HG03039 (cell line): Measurements from ENCODE around the gene ARHGEF11.

Source experiments
- ATAC-seq: cut with Tn5 transposase; IDR thresholded peaks from one replicate; pipeline ENCODE4 v1.9.1; 2021; ENCODE audit warnings: mild to moderate bottlenecking, moderate library complexity; ENCODE audit not compliant: unreplicated experiment

The ARHGEF11 gene

DNA sequence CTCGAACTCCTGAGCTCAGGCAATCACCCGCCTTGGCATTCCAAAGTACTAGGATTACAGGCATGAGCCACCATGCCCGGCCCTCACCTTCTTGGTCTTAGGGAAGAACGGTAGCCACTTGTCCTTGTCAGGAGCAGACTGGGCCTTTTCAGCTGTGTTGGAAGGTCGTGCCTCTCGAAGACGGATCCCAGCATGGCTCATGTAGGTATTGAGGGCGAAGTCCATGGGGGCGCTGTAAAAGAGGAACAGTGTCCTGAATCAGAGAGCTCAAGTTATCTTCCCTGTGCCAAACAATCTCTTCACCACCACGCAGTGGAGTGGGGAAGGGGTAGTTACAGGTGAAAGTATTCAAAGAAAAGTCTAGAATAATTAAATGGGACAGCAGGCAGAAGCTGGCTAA, 89.2 kb downstream of the ARHGEF11 start:
- no peak for ATAC-seq

- no peak for ATAC-seq
Observed at GRCh38 chr1:156953571-156953970, 92.0 kb downstream of the ARHGEF11 start.

DNA sequence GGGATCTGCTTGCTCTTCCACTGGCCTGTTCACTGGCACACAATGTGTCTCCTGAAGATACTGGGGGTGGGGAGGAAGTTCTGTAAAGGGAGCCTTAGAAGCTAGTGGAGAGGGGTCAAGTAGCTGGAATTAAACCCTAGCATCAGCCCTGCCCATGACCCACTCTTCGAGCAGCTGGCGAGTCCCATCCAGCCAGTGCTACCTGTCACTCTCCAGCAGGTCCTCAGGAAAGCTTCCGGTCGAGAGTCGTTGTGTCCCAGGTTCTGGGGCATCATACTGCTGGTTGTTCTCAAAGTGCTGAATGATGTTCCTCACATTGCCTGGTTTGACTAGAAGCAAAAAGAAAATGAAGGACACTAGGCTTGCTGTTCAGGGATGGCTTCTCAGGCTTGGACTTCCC, 94.2 kb downstream of the ARHGEF11 start:
- no peak for ATAC-seq

DNA sequence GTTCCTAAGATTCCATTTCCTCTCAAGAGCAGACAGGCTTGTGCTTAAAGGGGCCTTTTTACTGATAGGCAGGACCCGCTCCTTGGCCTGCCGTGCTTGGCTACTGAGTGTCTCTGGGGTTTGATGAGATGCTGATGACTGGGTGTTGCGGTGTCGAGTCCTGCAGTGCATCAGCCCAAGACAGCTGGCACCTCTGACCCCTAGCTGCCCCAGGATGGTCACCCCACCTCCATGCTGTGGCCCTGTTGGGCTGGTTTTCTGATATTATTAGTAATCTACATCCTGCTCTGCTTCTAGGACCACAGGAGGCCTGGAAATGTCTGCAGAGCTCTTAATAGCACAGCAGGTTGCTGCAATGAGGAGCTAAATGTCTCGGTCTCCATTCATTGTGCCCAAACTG, 96.4 kb downstream of the ARHGEF11 start:
- ATAC-seq, result no peak

GRCh38 chr1:156948708-156949107, 96.8 kb downstream of the ARHGEF11 start:
- ATAC-seq, result no peak

GRCh38 chr1:156947818-156948525, 97.6 kb downstream of the ARHGEF11 start:
- no peak for ATAC-seq

DNA sequence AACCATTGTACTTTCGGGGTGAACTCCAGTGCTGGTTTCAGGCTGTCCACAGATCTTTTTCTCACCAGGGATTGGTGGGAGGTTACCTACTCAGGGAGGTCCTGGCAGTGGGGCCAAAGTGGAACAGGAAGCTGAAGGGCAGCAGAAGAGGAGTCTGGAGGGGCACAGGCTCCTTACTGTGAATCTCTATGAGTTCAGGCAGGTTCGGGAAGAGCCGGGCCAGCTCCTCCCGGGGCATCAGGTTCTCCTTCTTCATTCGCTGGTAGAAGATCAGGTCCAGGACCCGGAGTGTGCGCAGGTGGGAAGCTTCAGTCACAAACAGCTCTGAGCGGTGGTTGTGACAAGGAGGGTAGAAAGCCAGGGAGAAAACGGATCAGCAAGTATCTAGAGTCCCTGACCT, 98.4 kb downstream of the ARHGEF11 start:
- no peak for ATAC-seq

DNA sequence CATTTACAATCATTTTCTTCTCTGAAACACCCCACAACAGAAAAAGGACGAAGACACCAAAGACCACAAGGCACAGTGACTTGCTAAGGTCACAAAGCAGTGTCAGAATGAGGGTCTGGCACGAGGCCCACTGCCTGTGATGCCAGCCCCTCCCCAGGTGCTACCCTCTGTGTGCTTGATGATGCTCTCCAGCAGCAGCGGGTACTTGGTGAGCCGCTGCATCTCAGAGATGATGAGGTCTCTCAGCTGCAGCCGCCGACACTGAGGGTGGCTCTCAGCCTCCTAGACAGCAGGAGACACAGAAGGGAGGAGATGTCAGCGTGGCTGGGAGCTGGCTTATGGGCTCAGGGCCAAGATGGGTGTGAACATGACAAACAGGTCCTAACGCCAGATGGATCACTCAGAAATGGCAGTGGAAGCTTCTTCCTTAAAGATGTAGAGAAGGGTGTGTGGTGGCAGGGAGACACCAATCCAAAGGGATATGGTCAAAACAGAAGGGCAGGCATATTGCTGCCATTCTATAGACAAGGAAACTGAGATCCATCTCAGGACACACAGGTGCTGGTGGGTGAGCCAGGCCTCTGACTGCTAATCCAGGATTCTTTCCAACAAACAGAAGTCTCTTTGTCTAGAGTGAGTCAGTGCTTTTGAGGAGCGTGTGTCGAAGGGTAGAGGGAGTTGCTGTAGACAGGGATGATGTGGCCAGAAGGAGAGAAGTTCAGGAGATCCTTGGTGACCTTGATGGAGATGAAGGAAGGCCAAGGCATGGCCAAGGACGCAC, 99.5 kb downstream of the ARHGEF11 start:
- ATAC-seq, result no peak

DNA sequence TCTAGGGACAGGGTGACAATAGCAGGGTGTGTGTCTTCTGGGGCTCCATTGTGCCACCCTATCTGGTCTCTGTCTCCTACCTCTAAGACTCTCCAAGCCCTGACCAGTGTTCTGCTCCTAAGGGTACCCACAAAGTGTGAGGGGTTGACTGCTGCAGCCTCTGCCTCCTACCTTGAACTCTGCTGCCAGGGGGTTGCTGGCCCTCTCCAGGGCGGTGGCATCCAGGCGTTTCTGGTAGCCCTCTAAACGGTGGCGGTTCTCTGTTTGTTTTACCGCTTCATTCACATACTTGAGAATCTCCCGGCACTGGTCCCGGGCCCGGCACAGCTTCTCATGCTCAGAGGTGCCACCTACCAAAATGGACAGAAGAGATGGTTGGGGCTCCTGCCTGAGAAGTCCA, 100.7 kb downstream of the ARHGEF11 start:
- no peak for ATAC-seq

- ATAC-seq, result no peak
Observed at GRCh38 chr1:156944268-156944667, 101.3 kb downstream of the ARHGEF11 start.

DNA sequence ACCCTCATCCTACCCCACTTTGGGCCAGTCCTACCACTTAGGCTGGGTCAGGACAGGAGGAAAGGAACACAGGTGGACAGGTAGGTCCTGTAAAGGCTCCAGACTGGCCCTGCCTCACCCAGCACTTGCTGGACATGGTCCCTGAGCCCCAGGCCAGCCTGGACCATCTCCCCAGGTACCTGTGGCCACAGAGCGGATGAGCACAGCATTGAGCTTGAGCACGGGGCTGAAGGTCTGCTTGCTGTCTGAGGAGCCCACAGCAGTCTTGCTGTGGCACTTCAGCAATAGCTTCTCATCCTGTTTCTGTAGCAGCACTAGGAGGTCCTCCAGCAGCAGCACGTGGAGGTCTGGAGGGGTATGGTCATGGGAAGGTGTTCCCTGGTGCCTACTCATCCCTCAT, 101.8 kb downstream of the ARHGEF11 start:
- no peak for ATAC-seq

DNA sequence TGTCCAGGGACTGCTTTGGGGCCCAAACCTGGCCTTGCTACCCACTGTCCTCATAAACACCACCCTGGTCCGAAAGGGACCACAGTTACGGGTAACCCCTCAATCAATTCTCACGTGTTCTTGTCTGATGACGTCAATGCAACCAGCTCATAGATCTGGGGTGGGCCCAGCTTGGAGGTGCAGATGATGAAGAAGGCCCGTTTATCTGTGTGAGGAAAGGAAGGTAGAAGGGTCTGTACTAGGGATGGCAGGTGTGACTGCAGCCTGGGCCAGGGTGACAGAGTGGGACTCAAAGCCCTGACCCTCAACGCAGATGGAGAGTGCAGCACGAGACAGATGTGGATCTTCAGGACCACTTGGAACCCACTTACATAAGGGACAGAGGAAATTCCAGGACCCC, 103.0 kb downstream of the ARHGEF11 start:
- no peak for ATAC-seq

DNA sequence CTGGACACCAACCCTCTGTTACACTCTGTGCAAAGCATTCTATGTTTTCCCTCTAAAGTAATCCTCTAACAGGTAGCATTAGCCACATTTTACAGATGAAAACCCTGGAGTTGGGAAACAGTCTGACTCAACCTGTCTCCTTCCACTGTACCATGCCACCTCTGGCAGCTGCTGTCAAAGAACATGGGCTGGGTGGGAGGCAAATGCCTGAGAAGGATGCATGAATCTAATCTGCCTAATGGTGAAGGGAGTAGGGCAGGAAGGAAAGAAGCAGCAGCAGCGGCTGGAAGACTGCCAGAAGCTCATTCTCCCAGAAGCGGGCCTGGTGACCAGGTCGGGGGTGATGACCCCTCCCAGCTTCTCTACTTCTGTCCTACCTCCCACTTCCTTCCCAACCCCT, 103.4 kb downstream of the ARHGEF11 start:
- no peak for ATAC-seq

- ATAC-seq, result no peak
Observed at GRCh38 chr1:156941675-156942074, 103.9 kb downstream of the ARHGEF11 start.

GRCh38 chr1:156939786-156940334, 105.7 kb downstream of the ARHGEF11 start:
- ATAC-seq, result no peak

DNA sequence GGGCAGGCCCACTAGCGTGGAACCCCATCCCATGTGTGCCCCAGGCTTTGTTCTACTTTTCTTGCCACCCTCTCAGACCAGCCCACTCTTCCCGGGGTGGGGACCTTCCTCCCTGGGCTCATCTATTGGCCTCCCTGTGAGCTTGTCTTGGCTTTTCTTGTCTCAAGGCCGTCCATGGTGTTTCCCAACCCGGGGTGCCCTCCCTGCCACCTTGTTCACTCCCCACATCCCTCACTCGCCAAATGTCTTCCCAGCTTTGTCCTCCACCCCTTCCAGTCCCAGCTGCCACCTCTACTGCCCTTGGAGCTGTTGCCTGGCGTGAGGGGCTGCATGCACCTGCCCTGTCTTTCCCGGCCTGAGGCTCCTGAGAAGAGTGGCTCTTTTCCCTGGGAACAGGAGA, 106.7 kb downstream of the ARHGEF11 start:
- no peak for ATAC-seq

GRCh38 chr1:156937883-156938282, 107.7 kb downstream of the ARHGEF11 start:
- ATAC-seq, result no peak

GRCh38 chr1:156936721-156937220, 108.8 kb downstream of the ARHGEF11 start:
- ATAC-seq, result no peak

DNA sequence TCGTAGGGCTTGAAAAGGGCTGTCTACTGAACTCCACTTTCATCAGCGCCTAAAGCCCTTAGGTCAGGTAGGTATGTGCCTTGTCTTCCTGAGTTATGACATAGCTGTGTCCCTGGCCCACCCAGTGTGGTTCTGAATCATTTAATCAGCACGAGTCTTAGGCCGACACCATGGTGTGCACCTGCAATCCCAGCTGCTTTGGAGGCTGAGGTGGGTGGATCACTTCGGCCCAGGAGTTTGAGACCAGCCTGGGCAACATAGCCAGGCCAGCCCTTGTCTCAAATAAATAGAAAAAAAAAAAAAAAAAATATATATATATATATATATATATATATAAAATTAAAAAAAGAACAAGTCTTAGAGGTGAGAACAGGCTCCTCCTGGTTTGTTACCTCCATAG, 109.4 kb downstream of the ARHGEF11 start:
- no peak for ATAC-seq

- ATAC-seq, result no peak
Observed at GRCh38 chr1:156935505-156936128, 109.9 kb downstream of the ARHGEF11 start.

DNA sequence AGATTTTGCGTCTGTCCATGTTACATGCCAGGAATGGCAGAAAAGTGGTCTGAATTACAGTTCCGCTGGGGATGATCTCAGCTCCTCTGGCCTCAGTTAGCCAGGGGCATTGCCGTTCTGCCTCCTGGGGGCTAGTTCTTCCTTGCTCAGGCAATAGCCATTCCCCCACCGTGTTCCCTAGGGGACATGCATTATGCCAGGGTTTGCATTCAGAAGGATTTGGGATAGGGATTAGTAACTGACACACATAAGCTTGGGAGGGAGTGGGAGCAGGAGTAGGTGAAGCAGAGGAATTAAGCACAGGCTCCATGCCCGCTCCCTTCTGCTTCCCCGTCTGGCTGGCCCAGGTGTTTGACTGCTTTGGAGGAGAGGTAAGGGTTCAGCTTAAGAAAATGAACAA, 112.4 kb downstream of the ARHGEF11 start:
- no peak for ATAC-seq
